ENCODE measurements around the gene PARVG.

PARVG gene

GRCh38 chr22:44194569-44194968, 13.8 kb downstream of the PARVG start:
- no peak for TF ChIP-seq CTCF (conservative IDR thresholded peaks at IDR 0.05; ENCODE audit: low read depth, low read length)
- DNase-seq (ENCODE audit: low read depth): no peak
- no peak overlapping the region for H3K4me3 ChIP-seq (ENCODE audit: low read depth, low read length)

DNA sequence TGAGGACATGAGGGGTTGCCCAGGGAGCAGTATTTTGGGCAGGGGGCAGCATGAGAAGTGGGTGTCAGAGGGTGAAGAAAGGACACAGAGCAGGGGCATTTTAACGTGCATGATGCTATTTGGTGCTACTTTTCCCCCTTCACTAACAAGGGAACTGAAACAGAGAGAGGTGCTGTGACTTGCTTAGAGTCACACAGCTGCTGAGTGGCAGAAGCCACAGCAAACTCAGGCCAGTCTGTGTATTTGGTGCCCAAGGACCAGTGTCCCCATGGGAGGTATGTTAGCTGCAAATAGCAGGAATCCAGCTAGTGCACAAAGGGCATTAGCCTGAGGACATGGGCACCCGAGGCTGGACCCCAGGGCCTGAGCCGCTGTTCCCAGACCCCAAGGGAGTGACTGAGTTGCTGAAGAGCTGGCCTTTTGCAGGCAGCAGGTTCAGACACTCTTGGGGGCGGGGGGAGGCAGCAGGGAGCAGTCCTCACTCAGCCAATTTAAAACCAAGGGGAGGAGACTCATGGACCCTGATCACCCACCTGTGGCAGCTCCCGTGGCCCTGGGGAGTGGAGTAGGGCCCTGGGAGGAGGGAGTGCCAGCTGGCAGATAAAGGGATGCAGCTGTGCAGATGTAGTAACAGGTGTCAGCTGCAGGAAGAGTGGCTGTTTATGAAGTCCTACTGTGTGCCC, 14.6 kb downstream of the PARVG start:
- no peak for TF ChIP-seq CTCF (conservative IDR thresholded peaks at IDR 0.05; ENCODE audit: low read depth, low read length)
- H3K4me3 ChIP-seq (ENCODE audit: low read depth, low read length): no peak overlapping the region
- DNase-seq (ENCODE audit: low read depth): no peak

DNA sequence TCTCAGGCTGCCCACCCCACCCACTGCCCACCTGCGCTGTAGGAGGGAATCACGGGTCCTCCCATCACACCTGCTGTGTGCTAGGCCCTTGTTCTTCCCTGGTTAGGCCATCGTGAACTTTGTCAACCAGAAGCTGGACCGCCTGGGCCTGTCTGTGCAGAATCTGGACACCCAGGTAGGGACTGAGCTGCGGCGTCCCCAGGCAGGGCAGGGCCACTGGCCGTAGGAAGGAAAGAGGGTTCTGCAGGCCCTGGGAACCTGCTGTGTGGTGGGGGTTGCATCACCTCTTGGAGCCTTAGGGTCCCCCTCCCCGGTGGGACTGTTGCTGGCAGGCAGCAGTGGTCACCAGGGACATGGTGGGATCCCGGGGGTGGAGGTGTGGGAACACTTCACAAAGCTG, 15.5 kb downstream of the PARVG start:
- DNase-seq (ENCODE audit: low read depth): no peak
- no peak for TF ChIP-seq CTCF (conservative IDR thresholded peaks at IDR 0.05; ENCODE audit: low read depth, low read length)
- H3K4me3 ChIP-seq (ENCODE audit: low read depth, low read length): no peak overlapping the region

- DNase-seq (ENCODE audit: low read depth): no peak
- no peak for TF ChIP-seq CTCF (conservative IDR thresholded peaks at IDR 0.05; ENCODE audit: low read depth, low read length)
These were observed 16.0 kb downstream of the PARVG start for GRCh38 chr22:44196731-44197131.

DNA sequence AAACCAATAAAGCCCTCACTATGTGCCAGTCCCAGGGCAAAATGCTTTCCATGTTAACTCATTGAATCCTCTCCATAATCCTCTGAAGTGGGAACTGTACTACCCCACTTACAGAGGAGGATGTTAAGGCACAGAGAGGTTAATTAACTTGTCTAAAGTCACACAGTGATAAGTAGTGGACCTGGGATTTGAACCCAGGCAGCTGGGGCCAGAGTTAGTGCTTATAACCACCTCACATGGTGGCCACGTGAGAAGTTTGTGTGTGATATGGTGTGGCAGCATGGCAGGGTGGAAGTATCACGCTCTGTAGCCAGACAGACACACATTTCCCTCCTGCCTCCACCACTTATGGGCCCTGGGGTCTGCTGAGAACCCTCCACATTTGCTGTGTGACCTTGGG, 16.5 kb downstream of the PARVG start:
- H3K4me3 ChIP-seq (ENCODE audit: low read depth, low read length): no peak overlapping the region
- no peak for TF ChIP-seq CTCF (conservative IDR thresholded peaks at IDR 0.05; ENCODE audit: low read depth, low read length)
- DNase-seq (ENCODE audit: low read depth): no peak

More at GRCh38 chr22:44196731-44197131, 16.0 kb downstream of the PARVG start:
- no peak overlapping the region for H3K4me3 ChIP-seq (ENCODE audit: low read depth, low read length)

DNA sequence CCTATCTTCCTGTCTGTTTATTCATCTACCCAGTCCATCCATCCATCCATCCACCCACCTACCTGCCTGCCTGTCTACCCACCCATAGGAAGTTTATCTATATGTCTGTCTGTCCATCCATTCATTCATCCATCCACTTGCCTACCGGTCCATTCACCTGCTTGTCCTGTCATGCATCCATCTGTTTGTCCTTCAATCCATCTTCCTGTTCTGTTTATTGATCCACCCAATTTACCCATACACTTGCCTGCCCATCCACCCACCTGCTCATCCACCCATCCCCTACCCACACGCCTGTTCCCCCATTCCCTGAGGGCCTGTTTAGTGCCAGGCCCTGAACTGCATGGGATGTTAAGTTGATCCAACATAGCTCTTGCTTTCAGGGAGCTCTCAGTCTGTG, 18.4 kb downstream of the PARVG start:
- H3K4me3 ChIP-seq (ENCODE audit: low read depth, low read length): no peak overlapping the region
- no peak for DNase-seq (ENCODE audit: low read depth)
- TF ChIP-seq CTCF (conservative IDR thresholded peaks at IDR 0.05; ENCODE audit: low read depth, low read length): no peak

DNA sequence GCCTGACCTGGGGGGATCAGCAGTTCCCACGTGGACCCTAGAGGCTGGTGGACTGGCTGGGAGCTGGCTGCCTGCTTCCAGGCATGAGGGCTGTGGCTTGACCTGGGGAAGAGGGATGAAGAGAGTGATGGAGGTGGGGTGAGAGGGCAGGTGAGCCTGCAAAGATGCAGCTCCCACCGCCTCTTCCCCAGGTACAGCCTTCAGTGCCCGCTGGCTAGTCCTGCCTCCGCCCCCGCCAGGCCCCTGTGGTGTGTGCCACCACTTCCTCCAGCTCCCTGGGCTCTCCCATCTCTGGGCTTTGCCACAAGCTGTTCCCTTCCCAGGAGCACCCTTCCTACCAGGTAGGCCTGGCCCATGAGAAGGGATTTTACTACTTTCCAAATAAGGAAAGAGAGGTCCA, 19.1 kb downstream of the PARVG start:
- H3K4me3 ChIP-seq (ENCODE audit: low read depth, low read length): no peak overlapping the region
- TF ChIP-seq CTCF (conservative IDR thresholded peaks at IDR 0.05; ENCODE audit: low read depth, low read length): no peak
- DNase-seq (ENCODE audit: low read depth): no peak

Data from choroid plexus epithelial cell (primary cell).